CD4-positive, alpha-beta T cell treated with Interleukin-6 for 4 hours (primary cell): Measurements from ENCODE around the gene TPRX1.
"Not testable (repeated sequence)": the region's sequence is repeated elsewhere in the genome, so short reads cannot be mapped to it uniquely, and the experiment has no call there.

Experiments used
- DNase-seq: peaks from one replicate; pipeline ENCODE4 v3.0.0-alpha.2; 2020; ENCODE audit warnings: mixed read lengths

TPRX1 gene

GRCh38 chr19:47766359-47766620 lies 38.1 kb downstream of the TPRX1 start:
- DNase-seq, result no peak

GRCh38 chr19:47765523-47766358 lies 38.6 kb downstream of the TPRX1 start:
- DNase-seq, result peak; percentile 62

GRCh38 chr19:47764705-47765104 lies 39.6 kb downstream of the TPRX1 start:
- not testable (repeated sequence) for DNase-seq

- no peak for DNase-seq
Observed at GRCh38 chr19:47762615-47763308, 41.6 kb downstream of the TPRX1 start.

- DNase-seq, result no peak
Observed at GRCh38 chr19:47762151-47762550, 42.2 kb downstream of the TPRX1 start.

- DNase-seq, result no peak
Observed at GRCh38 chr19:47761566-47761965, 42.8 kb downstream of the TPRX1 start.

- no peak for DNase-seq
Observed at GRCh38 chr19:47760632-47760999, 43.7 kb downstream of the TPRX1 start.

- no peak for DNase-seq
Observed at GRCh38 chr19:47758443-47758804, 45.9 kb downstream of the TPRX1 start.

- no peak for DNase-seq
Observed at GRCh38 chr19:47757617-47758442, 46.5 kb downstream of the TPRX1 start.

- DNase-seq, result no peak
Observed at GRCh38 chr19:47756953-47757608, 47.3 kb downstream of the TPRX1 start.

- no peak for DNase-seq
Observed at GRCh38 chr19:47756627-47756929, 47.8 kb downstream of the TPRX1 start.

- DNase-seq, result no peak
Observed at GRCh38 chr19:47755762-47756626, 48.4 kb downstream of the TPRX1 start.

- no peak for DNase-seq
Observed at GRCh38 chr19:47755065-47755761, 49.1 kb downstream of the TPRX1 start.

GRCh38 chr19:47754206-47755064 lies 49.9 kb downstream of the TPRX1 start:
- DNase-seq, result no peak

- DNase-seq, result peak; percentile 12
Observed at GRCh38 chr19:47752440-47753211, 51.7 kb downstream of the TPRX1 start.
